Measurements from ENCODE around the gene PLEKHG4.

GRCh38 chr16:67240506-67240905, 38.8 kb upstream of the PLEKHG4 start:
- TF ChIP-seq CTCF (IDR thresholded peaks at IDR 0.05) (no peak), POLR2A (IDR thresholded peaks at IDR 0.05) (no peak), POLR2AphosphoS5 (IDR thresholded peaks at IDR 0.05) (no peak)
